ENCODE measurements around the gene PSME2. TPM values are rescaled to one million over a fixed set of nuclear protein-coding genes. Genes with fewer than 3 reads are reported as not detected.

PSME2 gene
- total and polyA plus RNA-seq, 2 of the 13 experiments (the other 11 are each of a cell fraction or from before 2014, with no cell fraction given): 332 to 716 TPM

DNA sequence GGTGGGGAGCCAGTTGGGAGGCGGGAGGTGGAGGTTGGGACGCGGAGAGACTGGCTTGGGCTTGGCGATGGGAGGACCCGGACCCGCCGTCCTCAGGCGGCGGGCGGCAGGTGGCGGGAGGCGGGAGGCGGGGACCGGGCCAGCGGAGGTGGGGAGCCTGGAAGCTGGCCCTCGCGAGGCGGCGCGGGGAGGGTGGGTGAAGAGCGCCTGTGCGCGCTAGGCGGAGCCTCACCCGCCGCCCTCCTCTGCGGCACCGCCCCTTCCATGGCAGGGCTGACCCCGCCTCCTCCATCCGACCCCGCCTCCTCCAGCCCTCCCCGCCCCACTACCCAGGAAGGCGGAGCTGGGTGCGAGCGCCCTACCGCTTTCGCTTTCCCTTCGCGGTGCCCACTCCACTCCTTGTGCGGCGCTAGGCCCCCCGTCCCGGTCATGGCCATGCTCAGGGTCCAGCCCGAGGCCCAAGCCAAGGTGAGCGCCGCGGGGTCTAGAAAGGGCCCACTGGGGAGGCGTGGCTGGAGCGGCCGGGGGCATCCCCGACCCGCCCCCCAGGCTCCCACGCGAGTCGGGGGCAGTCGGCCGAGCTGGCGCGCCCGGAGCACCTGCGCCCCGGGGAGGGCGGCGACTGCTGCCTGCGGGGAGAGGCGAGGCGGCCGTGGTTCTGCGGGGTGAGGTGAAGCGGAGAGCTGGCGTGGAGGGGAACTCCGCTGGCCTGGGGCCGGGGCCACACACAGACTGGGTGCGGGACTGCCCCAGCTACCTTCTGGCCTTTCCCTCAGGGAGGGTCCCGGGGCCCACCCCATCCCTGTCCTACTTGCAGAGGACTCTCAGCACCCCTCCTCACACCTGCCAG lies 10.4 kb downstream of the PSME2 start, which contains the start of gene PSME1 (continued):
- TF ChIP-seq, protein P1, sequence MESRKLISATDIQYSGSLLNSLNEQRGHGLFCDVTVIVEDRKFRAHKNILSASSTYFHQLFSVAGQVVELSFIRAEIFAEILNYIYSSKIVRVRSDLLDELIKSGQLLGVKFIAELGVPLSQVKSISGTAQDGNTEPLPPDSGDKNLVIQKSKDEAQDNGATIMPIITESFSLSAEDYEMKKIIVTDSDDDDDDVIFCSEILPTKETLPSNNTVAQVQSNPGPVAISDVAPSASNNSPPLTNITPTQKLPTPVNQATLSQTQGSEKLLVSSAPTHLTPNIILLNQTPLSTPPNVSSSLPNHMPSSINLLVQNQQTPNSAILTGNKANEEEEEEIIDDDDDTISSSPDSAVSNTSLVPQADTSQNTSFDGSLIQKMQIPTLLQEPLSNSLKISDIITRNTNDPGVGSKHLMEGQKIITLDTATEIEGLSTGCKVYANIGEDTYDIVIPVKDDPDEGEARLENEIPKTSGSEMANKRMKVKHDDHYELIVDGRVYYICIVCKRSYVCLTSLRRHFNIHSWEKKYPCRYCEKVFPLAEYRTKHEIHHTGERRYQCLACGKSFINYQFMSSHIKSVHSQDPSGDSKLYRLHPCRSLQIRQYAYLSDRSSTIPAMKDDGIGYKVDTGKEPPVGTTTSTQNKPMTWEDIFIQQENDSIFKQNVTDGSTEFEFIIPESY (CRISPR knock-in tag; IDR thresholded peaks at IDR 0.05): peak; percentile 9; the same call in 1 of the 2 replicates
- TF ChIP-seq ZBTB42 (CRISPR knock-in tag; IDR thresholded peaks at IDR 0.05) (no peak), ZNF768 (CRISPR knock-in tag; IDR thresholded peaks at IDR 0.05) (peak; percentile 83; the same call in 1 of the 2 replicates), GATAD2A (CRISPR knock-in tag; IDR thresholded peaks at IDR 0.05) (peak; percentile 59; the same call in 1 of the 2 replicates), RFX5 (IDR thresholded peaks at IDR 0.05; ENCODE audit: low read depth, low read length) (no peak), PAX8 (CRISPR knock-in tag; IDR thresholded peaks at IDR 0.05; ENCODE audit: borderline replicate concordance) (no peak), AHR (CRISPR knock-in tag; IDR thresholded peaks at IDR 0.05) (peak; percentile 60; the same call in 1 of the 2 replicates), ZNF160 (CRISPR knock-in tag; IDR thresholded peaks at IDR 0.05) (peak; percentile 83), ZBTB38 (CRISPR knock-in tag; IDR thresholded peaks at IDR 0.05) (peak; percentile 83), ZNF713 (CRISPR knock-in tag; IDR thresholded peaks at IDR 0.05) (peak; percentile 98), ZNF761 (CRISPR knock-in tag; conservative IDR thresholded peaks at IDR 0.05) (no peak), RNF2 (conservative IDR thresholded peaks at IDR 0.05; ENCODE audit: low read depth) (peak; percentile 55; the same call in 1 of the 2 replicates), ZNF552 (CRISPR knock-in tag; IDR thresholded peaks at IDR 0.05; ENCODE audit: borderline replicate concordance) (no peak; the same call in 1 of the 2 replicates), GTF3A (CRISPR knock-in tag; conservative IDR thresholded peaks at IDR 0.05) (no peak), CBX2 (IDR thresholded peaks at IDR 0.05; ENCODE audit: low read depth, low read length) (no peak), CBX2 (CRISPR knock-in tag; IDR thresholded peaks at IDR 0.05; ENCODE audit: low read depth) (peak; percentile 36; the same call in 1 of the 2 replicates), ZNF570 (CRISPR knock-in tag; IDR thresholded peaks at IDR 0.05; ENCODE audit: borderline replicate concordance) (no peak), KLF15 (CRISPR knock-in tag; IDR thresholded peaks at IDR 0.05; ENCODE audit: borderline replicate concordance) (peak; percentile 93)
- TF ChIP-seq, protein P2, sequence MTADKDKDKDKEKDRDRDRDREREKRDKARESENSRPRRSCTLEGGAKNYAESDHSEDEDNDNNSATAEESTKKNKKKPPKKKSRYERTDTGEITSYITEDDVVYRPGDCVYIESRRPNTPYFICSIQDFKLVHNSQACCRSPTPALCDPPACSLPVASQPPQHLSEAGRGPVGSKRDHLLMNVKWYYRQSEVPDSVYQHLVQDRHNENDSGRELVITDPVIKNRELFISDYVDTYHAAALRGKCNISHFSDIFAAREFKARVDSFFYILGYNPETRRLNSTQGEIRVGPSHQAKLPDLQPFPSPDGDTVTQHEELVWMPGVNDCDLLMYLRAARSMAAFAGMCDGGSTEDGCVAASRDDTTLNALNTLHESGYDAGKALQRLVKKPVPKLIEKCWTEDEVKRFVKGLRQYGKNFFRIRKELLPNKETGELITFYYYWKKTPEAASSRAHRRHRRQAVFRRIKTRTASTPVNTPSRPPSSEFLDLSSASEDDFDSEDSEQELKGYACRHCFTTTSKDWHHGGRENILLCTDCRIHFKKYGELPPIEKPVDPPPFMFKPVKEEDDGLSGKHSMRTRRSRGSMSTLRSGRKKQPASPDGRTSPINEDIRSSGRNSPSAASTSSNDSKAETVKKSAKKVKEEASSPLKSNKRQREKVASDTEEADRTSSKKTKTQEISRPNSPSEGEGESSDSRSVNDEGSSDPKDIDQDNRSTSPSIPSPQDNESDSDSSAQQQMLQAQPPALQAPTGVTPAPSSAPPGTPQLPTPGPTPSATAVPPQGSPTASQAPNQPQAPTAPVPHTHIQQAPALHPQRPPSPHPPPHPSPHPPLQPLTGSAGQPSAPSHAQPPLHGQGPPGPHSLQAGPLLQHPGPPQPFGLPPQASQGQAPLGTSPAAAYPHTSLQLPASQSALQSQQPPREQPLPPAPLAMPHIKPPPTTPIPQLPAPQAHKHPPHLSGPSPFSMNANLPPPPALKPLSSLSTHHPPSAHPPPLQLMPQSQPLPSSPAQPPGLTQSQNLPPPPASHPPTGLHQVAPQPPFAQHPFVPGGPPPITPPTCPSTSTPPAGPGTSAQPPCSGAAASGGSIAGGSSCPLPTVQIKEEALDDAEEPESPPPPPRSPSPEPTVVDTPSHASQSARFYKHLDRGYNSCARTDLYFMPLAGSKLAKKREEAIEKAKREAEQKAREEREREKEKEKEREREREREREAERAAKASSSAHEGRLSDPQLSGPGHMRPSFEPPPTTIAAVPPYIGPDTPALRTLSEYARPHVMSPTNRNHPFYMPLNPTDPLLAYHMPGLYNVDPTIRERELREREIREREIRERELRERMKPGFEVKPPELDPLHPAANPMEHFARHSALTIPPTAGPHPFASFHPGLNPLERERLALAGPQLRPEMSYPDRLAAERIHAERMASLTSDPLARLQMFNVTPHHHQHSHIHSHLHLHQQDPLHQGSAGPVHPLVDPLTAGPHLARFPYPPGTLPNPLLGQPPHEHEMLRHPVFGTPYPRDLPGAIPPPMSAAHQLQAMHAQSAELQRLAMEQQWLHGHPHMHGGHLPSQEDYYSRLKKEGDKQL (CRISPR knock-in tag; IDR thresholded peaks at IDR 0.05; ENCODE audit: low read depth): 0 out of 2 replicates have a peak, but pooled peaks have one; percentile 57
- TF ChIP-seq, protein P3, sequence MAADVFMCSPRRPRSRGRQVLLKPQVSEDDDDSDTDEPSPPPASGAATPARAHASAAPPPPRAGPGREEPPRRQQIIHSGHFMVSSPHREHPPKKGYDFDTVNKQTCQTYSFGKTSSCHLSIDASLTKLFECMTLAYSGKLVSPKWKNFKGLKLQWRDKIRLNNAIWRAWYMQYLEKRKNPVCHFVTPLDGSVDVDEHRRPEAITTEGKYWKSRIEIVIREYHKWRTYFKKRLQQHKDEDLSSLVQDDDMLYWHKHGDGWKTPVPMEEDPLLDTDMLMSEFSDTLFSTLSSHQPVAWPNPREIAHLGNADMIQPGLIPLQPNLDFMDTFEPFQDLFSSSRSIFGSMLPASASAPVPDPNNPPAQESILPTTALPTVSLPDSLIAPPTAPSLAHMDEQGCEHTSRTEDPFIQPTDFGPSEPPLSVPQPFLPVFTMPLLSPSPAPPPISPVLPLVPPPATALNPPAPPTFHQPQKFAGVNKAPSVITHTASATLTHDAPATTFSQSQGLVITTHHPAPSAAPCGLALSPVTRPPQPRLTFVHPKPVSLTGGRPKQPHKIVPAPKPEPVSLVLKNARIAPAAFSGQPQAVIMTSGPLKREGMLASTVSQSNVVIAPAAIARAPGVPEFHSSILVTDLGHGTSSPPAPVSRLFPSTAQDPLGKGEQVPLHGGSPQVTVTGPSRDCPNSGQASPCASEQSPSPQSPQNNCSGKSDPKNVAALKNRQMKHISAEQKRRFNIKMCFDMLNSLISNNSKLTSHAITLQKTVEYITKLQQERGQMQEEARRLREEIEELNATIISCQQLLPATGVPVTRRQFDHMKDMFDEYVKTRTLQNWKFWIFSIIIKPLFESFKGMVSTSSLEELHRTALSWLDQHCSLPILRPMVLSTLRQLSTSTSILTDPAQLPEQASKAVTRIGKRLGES (CRISPR knock-in tag; IDR thresholded peaks at IDR 0.05; ENCODE audit: borderline replicate concordance): no peak; the same call in 1 of the 2 replicates
